K562 (cell line): ENCODE measurements around the gene TMEM121. TPM values are rescaled to one million over a fixed set of nuclear protein-coding genes. Genes with fewer than 3 reads are reported as not detected.

Source experiments
- ATAC-seq: fragments of 200-7000 bp; cut with Tn5 transposase; 3 replicates; pipeline ENCODE4 v1.9.1; 2020; ENCODE audit warnings: moderate library complexity
- BruUV-seq: library from RNA; stranded (reverse); fragments of 400-500 nt; replicated peaks from 2 replicates; lab custom pipeline; 2021; lab: Mats Ljungman, UMichigan
- CTCF ChIA-PET: fragments of 300-600 bp; formaldehyde crosslinking; extraction: SDS; loops from one replicate; lab custom pipeline; 2021; ENCODE audit warnings: low intra/inter-chr PET ratio; lab: Yijun Ruan, JAX
- POLR2A ChIA-PET: fragments of 300-600, 350-650 bp; sonication (Branson Sonifier 250); formaldehyde crosslinking; extraction: SDS; loops from one replicate; lab custom pipeline; 2021; ENCODE audit warnings: antibody characterized with exemption, inconsistent platforms; lab: Yijun Ruan, JAX
- DNase-seq, 4 experiments: peaks; one replicate each; pipeline versions ENCODE4 v3.0.0 to v3.0.0-alpha.2; 2011 to 2018; ENCODE audit warnings: low spot score in 3 of 4, mixed read lengths in 3 of 4; ENCODE audit errors: extremely low read depth in 1 of 4
- FAIRE-seq: peaks from 2 replicates; lab custom pipeline; 2011; peaks lifted over from hg19 to GRCh38; lab: Jason Lieb, UNC
- H2AFZ ChIP-seq: 2 replicates; pipeline ENCODE4 v1.6.0; 2011; ENCODE audit warnings: low read depth, low read length, control low read depth, inconsistent platforms
- H3K27ac ChIP-seq: fragments of 200-600 bp; 3 replicates; pipeline ENCODE4 v1.8.0; 2011; ENCODE audit warnings: low read depth, mild to moderate bottlenecking, control low read depth, inconsistent platforms, low read length, moderate library complexity, mixed read lengths; ENCODE audit errors: extremely low read depth
- H3K27me3 ChIP-seq, 2 experiments: fragments of 300-600 bp in 1 of 2; 2 replicates in 1 of 2; 3 replicates in 1 of 2; pipeline versions ENCODE4 v1.6.0 to v1.8.0; 2011; ENCODE audit warnings: inconsistent platforms in 2 of 2, low read length in 2 of 2, mild to moderate bottlenecking in 1 of 2, mixed read lengths in 1 of 2, moderate library complexity in 1 of 2; ENCODE audit not compliant: control insufficient read depth in 2 of 2, insufficient read depth in 2 of 2
- H3K36me3 ChIP-seq: fragments of 300-600 bp; 3 replicates; pipeline ENCODE4 v1.8.0; 2011; ENCODE audit warnings: mild to moderate bottlenecking, low read length, inconsistent platforms; ENCODE audit not compliant: control insufficient read depth, insufficient read depth
- H3K4me1 ChIP-seq, 2 experiments: fragments of 200-600 bp in 1 of 2; replicated peaks in 1 of 2; 2 replicates in 1 of 2; 3 replicates in 1 of 2; pipeline versions ENCODE4 v1.5.1 to v1.8.0; 2011; ENCODE audit warnings: inconsistent platforms in 2 of 2, low read length in 2 of 2, mild to moderate bottlenecking in 1 of 2, mixed read lengths in 1 of 2, moderate library complexity in 1 of 2; ENCODE audit not compliant: control insufficient read depth in 2 of 2, insufficient read depth in 2 of 2
- H3K4me2 ChIP-seq: 2 replicates; pipeline ENCODE4 v1.6.1; 2011; ENCODE audit warnings: low read length, control low read depth, inconsistent platforms, mixed read lengths; ENCODE audit not compliant: insufficient read depth
- H3K4me3 ChIP-seq: fragments of 200-600 bp; sonication (generic), shearing (Covaris generic); 2 replicates; pipeline ENCODE4 v1.5.1; 2016; ENCODE audit warnings: control low read depth, inconsistent platforms
- H3K79me2 ChIP-seq: fragments of 200-600 bp; 3 replicates; pipeline ENCODE4 v1.8.0; 2011; ENCODE audit warnings: low read length, inconsistent platforms; ENCODE audit not compliant: control insufficient read depth, insufficient read depth
- H3K9ac ChIP-seq, 2 experiments: 2 replicates each; pipeline versions ENCODE4 v1.6.0 to v1.6.1; 2011; ENCODE audit warnings: low read depth in 2 of 2, low read length in 2 of 2, control low read depth in 1 of 2, inconsistent platforms in 1 of 2, mild to moderate bottlenecking in 1 of 2, mixed read lengths in 1 of 2; ENCODE audit not compliant: insufficient read depth in 1 of 2
- H3K9me1 ChIP-seq: one replicate; pipeline ENCODE4 v1.6.0; 2011; ENCODE audit warnings: inconsistent platforms, mild to moderate bottlenecking, low read length, moderate library complexity; ENCODE audit not compliant: control insufficient read depth, insufficient read depth
- H3K9me3 ChIP-seq: replicated peaks from 2 replicates; pipeline ENCODE4 v1.5.1; 2011; ENCODE audit warnings: low read depth, low read length, inconsistent platforms; ENCODE audit not compliant: control insufficient read depth, insufficient read depth
- H4K20me1 ChIP-seq: replicated peaks from 2 replicates; pipeline ENCODE4 v1.6.1; 2011; ENCODE audit warnings: low read length, inconsistent platforms, mixed read lengths; ENCODE audit not compliant: control insufficient read depth, insufficient read depth
- CBFA2T2 ChIP-seq: fragments of 450-650 bp; conservative IDR thresholded peaks from 2 replicates; pipeline ENCODE4 v1.6.1; 2017; ENCODE audit warnings: mild to moderate bottlenecking
- CTBP1 ChIP-seq: fragments of 450-650 bp; IDR thresholded peaks from 2 replicates; pipeline ENCODE4 v1.6.1; 2016; ENCODE audit warnings: borderline replicate concordance
- FOXJ3 ChIP-seq: sonication (generic); formaldehyde crosslinking; IDR thresholded peaks from 2 replicates; pipeline ENCODE4 v1.4.0; 2020; ENCODE audit warnings: mild to moderate bottlenecking, missing genetic modification reagents
- MAFG ChIP-seq: fragments of 450-650 bp; conservative IDR thresholded peaks from 2 replicates; pipeline ENCODE4 v1.6.1; 2016; ENCODE audit warnings: missing genetic modification characterization, missing compliant biosample characterization
- PPARD ChIP-seq: fragments of 250-450 bp; sonication (Bioruptor Pico); IDR thresholded peaks from 2 replicates; pipeline ENCODE4 v1.8.0; 2022; ENCODE audit warnings: inconsistent platforms, mild to moderate bottlenecking, moderate library complexity
- RHOXF2B ChIP-seq: fragments of 250-450 bp; sonication (Bioruptor Pico); conservative IDR thresholded peaks from 2 replicates; pipeline ENCODE4 v1.5.1; 2021
- RREB1 ChIP-seq: fragments of 250-450 bp; sonication (Bioruptor Pico); IDR thresholded peaks from 2 replicates; pipeline ENCODE4 v1.4.0; 2020
- SAFB2 ChIP-seq: fragments of 200-400 bp; formaldehyde crosslinking; IDR thresholded peaks from 2 replicates; pipeline ENCODE4 v1.6.1; 2018; ENCODE audit warnings: borderline replicate concordance, low read length, low read depth, moderate library complexity; ENCODE audit not compliant: severe bottlenecking
- ZSCAN29 ChIP-seq: fragments of 450-650 bp; IDR thresholded peaks from 2 replicates; pipeline ENCODE4 v1.6.1; 2017
- WGBS: fragments of 100-300 bp; shearing (Covaris generic); methylation state at CpG from one replicate; pipeline ENCODE4 v1.1.6; 2016; ENCODE audit warnings: low coverage, mixed read lengths; ENCODE audit not compliant: insufficient coverage; ENCODE audit errors: missing lambda C conversion rate; 5-methylcytosine and 5-hydroxymethylcytosine counted together
- in situ Hi-C: fragments of 300-500 bp; cut with MboI; formaldehyde crosslinking; loops from 4 replicates; pipeline ENCODE4 v1.15.0; 2018; ENCODE audit warnings: inconsistent platforms, mixed read lengths
- intact Hi-C: fragments of 100-400 bp; cut with micrococcal nuclease; formaldehyde crosslinking; loops from 2 replicates; pipeline ENCODE4 v1.14.2; 2022
- polyA plus RNA-seq, 8 experiments: library from polyadenylated mRNA; depleted of rRNA in 4 of 8; stranded (reverse) in 5 of 8; unstranded in 3 of 8; fragments of >200 nt; fragmentation: Nextera tagmentation in 2 of 8; fragmentation: Illumina TruSeq in 1 of 8; extraction: Ambion mirVana in 2 of 8; extraction: Trizol in 1 of 8; gene quantifications; 2 replicates each; pipeline versions ENCODE4 v1.2.1 to v1.2.3, GENCODE V29; 2011 to 2014; ENCODE audit warnings: inconsistent platforms in 1 of 8, missing spikeins in 1 of 8
- total RNA-seq, 7 experiments: library from RNA; depleted of rRNA in 6 of 7; stranded (reverse); fragments of >200 nt in 6 of 7; fragmentation: Illumina TruSeq in 2 of 7; extraction: Trizol in 2 of 7; gene quantifications; 2 replicates each; pipeline versions ENCODE4 v1.2.1 to v1.2.3, GENCODE V29; 2011 to 2021; ENCODE audit warnings: low replicate concordance in 1 of 7
- TF ChIP-seq, protein P1 (sequence below): sonication (generic); formaldehyde crosslinking; IDR thresholded peaks from 2 replicates; pipeline ENCODE4 v1.5.0; 2020; ENCODE audit warnings: missing genetic modification reagents
- TF ChIP-seq, protein P2 (sequence below): sonication (generic); IDR thresholded peaks from 2 replicates; pipeline ENCODE4 v1.6.1; 2016
- TF ChIP-seq, protein P3 (sequence below): fragments of 250-450 bp; sonication (Bioruptor Pico); IDR thresholded peaks from 2 replicates; pipeline ENCODE4 v1.8.0; 2021; ENCODE audit warnings: borderline replicate concordance, mild to moderate bottlenecking, moderate library complexity; ENCODE audit not compliant: poor library complexity, severe bottlenecking

Gene TMEM121
- total and polyA plus RNA-seq, 9 of the 15 experiments (the other 6 are each of a cell fraction or from before 2014, with no cell fraction given): 0.31 to 0.36 TPM; not detected in 7

GRCh38 chr14:105502446-105503295 lies 23.7 kb upstream of the TMEM121 start:
- no peak for FAIRE-seq
- H3K4me3 ChIP-seq: no peak overlapping the region
- CTCF ChIA-PET: no interaction called here
- no peaks in the 10 kb centered on the region for H3K36me3 ChIP-seq
- no peaks in the 10 kb centered on the region for H3K9me1 ChIP-seq
- H4K20me1 ChIP-seq: no peaks in the 10 kb centered on the region
- no peak for ATAC-seq
- H3K4me2 ChIP-seq: no peak overlapping the region
- BruUV-seq: no TSS peak
- no peak for DNase-seq
- intact Hi-C loops (no loop called here), in situ Hi-C loops (no loop called here)
- WGBS: 23% methylated on average over 7 of the region's 18 CpGs
- no peaks in the 10 kb centered on the region for H3K9me3 ChIP-seq
- peaks cover 0 to 32% of the 10 kb centered on the region in 2 experiments; a peak in 2 of 5 replicates for H3K4me1 ChIP-seq
- POLR2A ChIA-PET: interaction anchor here (0.7 to 3.1 kb wide), 2 partner anchors 10 to 430 kb away, joined by 3 to 15 read pairs; no protein-coding TSS in a partner anchor
- H2AFZ ChIP-seq: no peak overlapping the region
- no peaks in the 10 kb centered on the region for H3K79me2 ChIP-seq
- H3K27ac ChIP-seq: no peak overlapping the region
- peaks cover 5 to 19% of the 10 kb centered on the region in 2 experiments; a peak in 3 of 5 replicates for H3K27me3 ChIP-seq
- H3K9ac ChIP-seq: peak overlapping the region in 1 of 2 experiments; percentile 52; a peak in 1 of 4 replicates
- TF ChIP-seq RHOXF2B (CRISPR knock-in tag) (no peak), FOXJ3 (no peak), CTBP1 (no peak), SAFB2 (no peak), CBFA2T2 (no peak), RREB1 (no peak), ZSCAN29 (no peak), MAFG (tag) (no peak), PPARD (CRISPR knock-in tag) (no peak)
- TF ChIP-seq, protein P1, sequence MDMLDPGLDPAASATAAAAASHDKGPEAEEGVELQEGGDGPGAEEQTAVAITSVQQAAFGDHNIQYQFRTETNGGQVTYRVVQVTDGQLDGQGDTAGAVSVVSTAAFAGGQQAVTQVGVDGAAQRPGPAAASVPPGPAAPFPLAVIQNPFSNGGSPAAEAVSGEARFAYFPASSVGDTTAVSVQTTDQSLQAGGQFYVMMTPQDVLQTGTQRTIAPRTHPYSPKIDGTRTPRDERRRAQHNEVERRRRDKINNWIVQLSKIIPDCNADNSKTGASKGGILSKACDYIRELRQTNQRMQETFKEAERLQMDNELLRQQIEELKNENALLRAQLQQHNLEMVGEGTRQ (CRISPR knock-in tag): peak; percentile 9; the same call in 1 of the 2 replicates
- TF ChIP-seq, protein P2, sequence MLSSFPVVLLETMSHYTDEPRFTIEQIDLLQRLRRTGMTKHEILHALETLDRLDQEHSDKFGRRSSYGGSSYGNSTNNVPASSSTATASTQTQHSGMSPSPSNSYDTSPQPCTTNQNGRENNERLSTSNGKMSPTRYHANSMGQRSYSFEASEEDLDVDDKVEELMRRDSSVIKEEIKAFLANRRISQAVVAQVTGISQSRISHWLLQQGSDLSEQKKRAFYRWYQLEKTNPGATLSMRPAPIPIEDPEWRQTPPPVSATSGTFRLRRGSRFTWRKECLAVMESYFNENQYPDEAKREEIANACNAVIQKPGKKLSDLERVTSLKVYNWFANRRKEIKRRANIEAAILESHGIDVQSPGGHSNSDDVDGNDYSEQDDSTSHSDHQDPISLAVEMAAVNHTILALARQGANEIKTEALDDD: no peak
- TF ChIP-seq, protein P3, sequence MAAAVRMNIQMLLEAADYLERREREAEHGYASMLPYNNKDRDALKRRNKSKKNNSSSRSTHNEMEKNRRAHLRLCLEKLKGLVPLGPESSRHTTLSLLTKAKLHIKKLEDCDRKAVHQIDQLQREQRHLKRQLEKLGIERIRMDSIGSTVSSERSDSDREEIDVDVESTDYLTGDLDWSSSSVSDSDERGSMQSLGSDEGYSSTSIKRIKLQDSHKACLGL: no peak
